GM21737 (cell line): ENCODE data around the gene PPARG.
"Not testable (repeated sequence)": the region's sequence is repeated elsewhere in the genome, so short reads cannot be mapped to it uniquely, and the experiment has no call there.

Experiments
- ATAC-seq: cut with Tn5 transposase; IDR thresholded peaks from one replicate; pipeline ENCODE4 v1.9.1; 2021; ENCODE audit warnings: mild to moderate bottlenecking, moderate library complexity; ENCODE audit not compliant: unreplicated experiment

The PPARG gene

GRCh38 chr3:12288182-12289129, at the start of gene PPARG:
TSS of gene PPARG (plus strand) at chr3:12289070. CDS start at chr3:12379712, 90,642 bp downstream.
- ATAC-seq: no peak

- no peak for ATAC-seq
Measured at GRCh38 chr3:12239301-12239700, 49.6 kb upstream of the PPARG start.

- ATAC-seq: no peak
Measured at GRCh38 chr3:12242772-12243171, 46.1 kb upstream of the PPARG start.

DNA sequence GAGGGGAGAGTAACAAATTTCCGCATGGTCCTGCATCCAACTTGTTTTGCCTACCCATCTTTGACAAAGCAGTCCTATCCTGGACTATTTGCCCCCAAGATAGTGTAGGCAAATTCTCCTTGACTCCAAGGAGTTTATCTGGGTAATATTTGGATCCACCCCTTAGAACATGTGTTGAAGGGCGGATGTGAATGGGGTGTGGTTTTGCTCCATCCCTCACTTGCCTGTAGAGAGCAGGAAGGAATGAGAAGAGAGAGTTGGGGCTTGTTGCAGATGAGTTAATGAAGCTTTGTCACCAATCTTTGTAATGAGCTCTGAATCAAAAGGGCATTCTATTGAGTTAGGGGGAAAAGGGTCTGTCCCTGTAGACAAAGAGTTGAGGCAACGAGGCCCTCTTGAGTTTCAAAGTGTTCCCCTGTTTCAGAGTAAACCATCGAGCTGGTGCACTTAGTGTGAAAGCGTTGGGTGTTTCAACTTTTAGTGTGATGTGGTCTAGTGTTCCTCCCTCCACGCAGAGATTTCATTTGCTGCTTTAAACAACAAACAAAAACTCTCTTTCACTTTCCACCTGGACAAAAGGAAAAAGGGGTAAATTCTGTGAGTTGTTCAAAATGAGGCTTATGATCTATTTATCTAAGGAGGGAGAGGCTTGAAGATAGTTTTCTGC, 42.2 kb upstream of the PPARG start:
- ATAC-seq: no peak

GRCh38 chr3:12247411-12247810, 41.5 kb upstream of the PPARG start:
- no peak for ATAC-seq

GRCh38 chr3:12249519-12249918, 39.4 kb upstream of the PPARG start:
- no peak for ATAC-seq

DNA sequence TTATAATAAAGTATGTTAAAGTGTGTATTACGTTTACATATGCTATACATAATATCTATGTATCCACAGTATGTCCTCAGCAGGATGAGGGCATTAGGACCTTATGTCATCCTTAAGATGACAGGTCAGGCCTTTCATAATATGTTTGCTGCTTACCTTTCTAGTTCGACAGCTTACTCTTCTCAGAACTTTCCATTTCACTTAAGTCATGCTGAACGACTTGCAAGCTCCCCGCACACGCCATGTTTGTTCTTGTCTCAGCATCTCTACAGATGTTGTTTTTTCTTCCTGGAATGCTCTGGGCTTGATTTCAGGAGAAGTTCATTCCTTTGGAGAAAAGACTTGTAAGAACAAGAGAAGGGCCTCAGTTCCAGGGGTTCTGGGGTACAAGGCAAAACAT, 36.0 kb upstream of the PPARG start:
- ATAC-seq: no peak

DNA sequence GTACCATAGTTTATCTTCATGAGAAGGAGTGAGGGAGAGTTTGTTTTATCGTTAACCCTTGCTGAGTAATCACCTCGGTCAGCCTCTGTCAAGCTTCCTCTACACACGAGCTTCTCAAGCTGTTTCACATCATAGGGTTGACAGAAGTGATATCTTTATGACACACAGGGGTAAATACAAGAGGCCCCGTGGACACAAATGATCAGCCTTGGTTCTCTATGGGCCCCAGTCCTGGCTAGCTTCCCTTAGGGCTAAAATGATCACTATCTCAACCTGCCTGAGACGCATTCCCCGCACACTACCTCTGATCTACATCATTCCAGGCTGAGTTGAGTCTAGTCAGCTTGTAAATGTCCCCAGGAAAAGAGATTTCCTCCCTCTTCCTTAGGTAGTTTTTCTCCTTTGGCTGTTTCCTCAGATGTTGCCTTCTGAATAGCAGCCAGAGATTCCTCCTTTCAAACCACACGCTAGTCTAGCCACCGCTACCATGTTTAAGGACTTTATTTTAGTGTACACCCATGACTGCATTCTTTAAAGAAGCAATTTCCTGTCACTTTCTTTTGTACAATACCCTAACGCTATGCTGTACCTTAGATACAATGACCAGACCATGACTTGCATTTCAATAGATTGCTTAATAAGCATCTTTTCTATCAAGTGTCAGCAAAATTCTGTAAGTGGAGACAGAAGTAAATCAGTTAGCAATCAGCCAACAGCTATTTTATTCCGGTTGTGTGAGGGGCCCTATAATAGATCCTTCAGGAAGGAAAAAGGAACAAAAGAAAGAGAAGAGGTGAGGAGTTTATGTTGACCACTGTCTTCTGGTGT, 35.1 kb upstream of the PPARG start:
- ATAC-seq: no peak

- no peak for ATAC-seq
Measured at GRCh38 chr3:12255393-12255792, 33.5 kb upstream of the PPARG start.

DNA sequence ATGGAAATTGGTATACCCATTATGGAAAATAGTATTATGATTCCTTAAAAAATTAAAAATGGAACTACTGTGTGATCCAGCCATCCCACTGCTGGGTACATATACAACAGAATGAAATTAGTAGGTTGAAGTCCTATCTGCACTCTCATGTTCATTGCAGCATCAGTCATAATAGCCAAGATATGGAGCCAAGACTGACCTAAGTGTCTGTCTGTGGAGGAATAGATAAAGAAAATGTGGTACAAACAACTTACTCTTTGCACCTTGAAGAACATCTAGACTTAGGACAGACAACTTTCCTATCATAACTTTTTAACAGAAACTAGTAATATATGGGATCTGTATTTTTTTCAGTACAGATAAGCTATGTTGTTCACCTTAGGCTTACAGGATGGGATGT, 30.0 kb upstream of the PPARG start:
- ATAC-seq: no peak

DNA sequence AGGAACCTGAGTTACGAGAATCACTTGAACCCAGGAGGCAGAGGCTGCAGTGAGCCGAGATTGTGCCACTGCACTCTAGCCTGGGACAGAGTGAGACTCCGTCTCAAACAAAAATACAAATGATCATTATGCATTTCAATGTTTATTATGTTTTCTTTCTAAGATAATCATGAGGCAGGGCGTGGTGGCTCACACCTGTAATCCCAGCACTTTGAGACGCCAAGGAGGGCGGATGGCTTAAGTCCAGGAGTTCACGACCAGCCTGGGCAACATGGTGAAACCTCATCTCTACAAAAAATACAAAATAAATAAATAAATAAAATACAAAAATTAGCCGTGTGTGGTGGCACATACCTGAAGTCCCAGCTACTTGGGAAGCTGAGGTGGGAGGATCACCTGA, 26.7 kb upstream of the PPARG start:
- not testable (repeated sequence) for ATAC-seq

DNA sequence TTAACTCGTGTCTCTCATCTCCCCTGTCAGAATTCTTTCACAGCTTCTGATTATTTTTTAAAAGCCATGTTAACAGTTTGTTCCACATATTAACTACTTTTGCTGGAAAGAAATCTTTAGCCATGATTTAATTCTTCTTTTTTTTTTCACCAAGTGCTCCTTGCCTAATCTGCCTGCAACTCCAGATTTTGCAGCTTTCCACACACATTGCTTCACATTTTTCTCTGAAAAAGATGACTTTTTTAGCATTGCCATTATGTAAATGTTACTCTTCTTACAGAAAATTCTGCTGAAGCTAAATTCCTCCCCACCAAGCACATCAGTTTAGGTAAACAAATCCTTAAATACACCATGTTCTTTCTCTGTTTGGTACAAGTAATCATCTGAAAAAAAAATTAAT, 23.4 kb upstream of the PPARG start:
- no peak for ATAC-seq

- no peak for ATAC-seq
Measured at GRCh38 chr3:12266038-12266437, 22.8 kb upstream of the PPARG start.

DNA sequence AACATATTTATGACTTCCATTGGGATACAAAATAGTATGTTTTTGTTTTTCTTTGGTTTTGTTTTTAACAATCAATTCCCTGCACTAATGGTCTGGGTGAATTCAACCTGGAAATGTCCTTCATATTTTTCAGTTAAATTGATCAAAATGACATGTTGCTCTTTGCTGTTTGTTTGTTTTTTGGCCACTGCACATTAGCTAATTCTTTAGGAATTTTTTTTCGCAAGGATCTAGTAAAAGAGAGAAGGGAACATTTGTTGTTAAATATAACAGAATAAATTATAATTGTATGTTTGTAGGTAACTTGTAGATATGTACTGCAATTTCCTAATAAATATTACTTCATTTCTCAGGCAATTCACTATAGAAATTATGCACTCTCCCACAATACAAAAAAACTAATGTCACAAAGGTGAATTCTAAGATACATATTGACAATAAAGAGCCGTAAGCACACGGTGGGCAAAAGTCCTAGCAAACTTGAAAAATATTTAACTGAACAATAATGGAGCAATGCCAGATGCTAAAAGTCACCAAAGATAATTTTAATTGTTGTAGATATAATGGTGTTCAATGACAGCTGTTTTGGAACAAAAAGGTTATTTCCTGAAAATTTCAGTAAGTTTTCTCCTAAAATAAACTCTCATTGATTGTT, 21.4 kb upstream of the PPARG start:
- ATAC-seq: no peak

- ATAC-seq: no peak
Measured at GRCh38 chr3:12268049-12268735, 20.7 kb upstream of the PPARG start.

DNA sequence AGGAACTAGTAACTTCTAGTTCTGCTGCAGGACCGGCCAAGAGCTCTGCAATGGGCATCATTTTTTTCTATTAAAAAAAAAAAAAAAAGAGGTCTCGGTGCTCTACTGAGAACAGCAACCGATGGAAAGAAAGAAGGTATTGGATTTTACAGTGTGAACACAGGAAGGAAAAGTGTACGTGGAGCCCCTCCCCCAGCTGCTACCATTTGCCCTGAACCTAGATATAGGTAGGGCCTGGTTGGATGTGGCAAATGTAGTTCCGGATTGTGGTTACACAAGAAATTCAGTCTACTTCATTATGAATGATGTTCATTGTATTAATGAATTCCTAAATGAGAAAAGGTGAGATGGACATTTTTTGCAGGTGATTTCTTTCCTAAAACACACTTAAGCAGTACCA, 17.9 kb upstream of the PPARG start:
- no peak for ATAC-seq

DNA sequence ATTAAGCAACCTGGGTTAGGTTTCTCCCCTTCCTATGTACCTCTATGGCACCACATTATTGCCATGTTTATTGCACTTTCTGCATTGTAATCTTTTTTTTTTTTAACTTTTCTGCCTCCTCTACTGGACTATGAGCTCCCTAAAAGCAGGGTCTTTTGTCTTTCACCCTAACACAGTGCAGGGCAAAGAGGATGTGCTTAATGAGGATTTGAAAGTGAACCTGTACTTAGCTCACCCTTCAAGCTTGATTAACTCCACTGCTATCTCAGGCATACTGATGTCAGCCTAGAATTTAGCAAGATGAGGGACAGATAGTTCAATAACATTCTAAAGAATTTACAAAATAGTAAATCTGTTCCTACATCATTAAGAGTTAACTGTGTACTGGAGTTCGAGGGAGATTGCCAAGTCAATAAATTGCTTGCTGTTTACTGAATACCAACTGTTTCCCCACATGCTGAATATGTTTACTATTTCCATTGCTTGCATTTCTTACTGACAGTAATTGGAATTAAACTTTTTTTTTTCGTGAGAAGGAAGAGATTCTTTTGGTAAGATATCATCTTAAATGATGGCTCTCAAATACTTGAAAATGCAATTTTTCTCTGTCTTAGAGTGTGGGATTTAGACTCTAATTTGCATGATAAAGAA, 15.7 kb upstream of the PPARG start:
- ATAC-seq: peak; percentile 86

DNA sequence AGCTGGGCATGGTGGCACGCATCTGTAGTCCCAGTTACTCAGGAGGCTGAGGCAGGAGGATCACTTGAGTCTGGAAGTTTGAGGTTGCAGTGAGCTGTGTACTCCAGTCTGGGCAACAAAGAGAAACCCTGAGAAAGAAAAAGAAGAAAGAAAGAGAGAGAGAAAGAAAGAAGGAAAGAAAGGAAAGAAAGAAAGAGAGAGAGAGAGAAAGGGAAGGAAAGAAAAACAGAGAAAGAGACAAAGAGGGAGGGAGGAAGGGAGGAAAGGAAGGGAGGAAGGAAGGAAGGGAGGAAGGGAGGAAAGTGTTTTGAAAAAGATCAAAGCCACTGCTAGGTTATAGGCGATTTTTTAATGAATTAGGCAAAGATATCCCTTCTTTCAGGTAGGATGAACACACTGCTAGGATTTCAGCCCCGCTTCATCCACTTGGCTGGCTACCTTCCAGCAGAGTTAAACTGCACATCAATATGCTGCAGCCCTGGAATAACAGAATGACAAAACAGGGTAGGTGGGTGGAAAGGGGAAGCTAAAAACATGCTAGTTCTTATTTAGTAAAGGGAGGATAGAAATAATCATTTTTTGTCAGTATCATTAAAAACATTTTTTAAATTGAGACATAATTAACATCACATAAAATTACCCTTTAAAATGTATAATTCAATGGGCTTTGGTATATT, 12.8 kb upstream of the PPARG start:
- ATAC-seq: no peak

DNA sequence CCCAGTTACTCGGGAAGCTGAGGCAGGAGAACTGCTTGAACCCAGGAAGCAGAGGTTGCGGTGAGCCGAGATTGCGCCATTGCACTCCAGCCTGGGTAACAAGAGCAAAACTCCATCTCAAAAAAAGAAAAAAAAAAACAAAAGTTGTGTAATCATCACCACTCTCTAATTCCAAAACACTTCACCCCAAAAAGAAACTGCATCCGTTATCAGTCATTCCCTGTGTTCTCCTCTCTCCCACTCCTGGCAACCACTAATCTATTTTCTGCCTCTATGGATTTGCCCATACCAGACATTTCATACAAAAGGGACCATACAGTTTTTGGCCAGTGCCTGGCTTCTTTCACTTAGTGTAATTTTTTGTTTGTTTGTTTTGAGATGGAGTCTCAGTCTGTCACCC, 12.0 kb upstream of the PPARG start:
- ATAC-seq: not testable (repeated sequence)
